Left renal pelvis (tissue), 4 donors: ENCODE data around the gene LAMB4. TPM values are rescaled to one million over a fixed set of nuclear protein-coding genes. Genes with fewer than 3 reads are reported as not detected.

Experiments
- DNase-seq, 4 donors: peaks; one replicate each; pipeline ENCODE4 v3.0.0-alpha.2; 2013; ENCODE audit warnings: low read depth in 4 of 4, low spot score in 3 of 4
- polyA plus RNA-seq, 4 donors: library from polyadenylated mRNA; unstranded; fragments of 120-200 nt; gene quantifications; one replicate each; pipeline ENCODE4 v1.2.1, GENCODE V29; 2013; ENCODE audit not compliant: insufficient read length in 4 of 4

The LAMB4 gene
- polyA plus RNA-seq, 4 donors: 2.4 to 5.0 (median 3.0) TPM

GRCh38 chr7:108018668-108019067, 111.5 kb downstream of the LAMB4 start:
- no peak for DNase-seq

- no peak for DNase-seq
Measured at GRCh38 chr7:108017776-108018151, 112.4 kb downstream of the LAMB4 start.

- no peak for DNase-seq
Measured at GRCh38 chr7:108016841-108017775, 113.1 kb downstream of the LAMB4 start.

- DNase-seq: no peak
Measured at GRCh38 chr7:108015740-108016139, 114.4 kb downstream of the LAMB4 start.

GRCh38 chr7:108014747-108015682, 115.1 kb downstream of the LAMB4 start:
- no peak for DNase-seq

GRCh38 chr7:108014215-108014614, 115.9 kb downstream of the LAMB4 start:
- DNase-seq: no peak

- DNase-seq: no peak
Measured at GRCh38 chr7:108012499-108013430, 117.4 kb downstream of the LAMB4 start.

- no peak for DNase-seq
Measured at GRCh38 chr7:108010377-108010776, 119.8 kb downstream of the LAMB4 start.

- DNase-seq: no peak
Measured at GRCh38 chr7:108009873-108010272, 120.3 kb downstream of the LAMB4 start.

- DNase-seq: no peak
Measured at GRCh38 chr7:108008827-108009226, 121.3 kb downstream of the LAMB4 start.

- no peak for DNase-seq
Measured at GRCh38 chr7:108008240-108008639, 121.9 kb downstream of the LAMB4 start.

- DNase-seq: no peak
Measured at GRCh38 chr7:108007762-108008161, 122.4 kb downstream of the LAMB4 start.

GRCh38 chr7:108007261-108007660, 122.9 kb downstream of the LAMB4 start:
- DNase-seq: no peak

GRCh38 chr7:108004220-108005142, 125.7 kb downstream of the LAMB4 start:
- peak in 1 of 4 donors; percentile 75 for DNase-seq

GRCh38 chr7:108003599-108003935, 126.6 kb downstream of the LAMB4 start:
- no peak for DNase-seq

GRCh38 chr7:108002726-108003598, 127.2 kb downstream of the LAMB4 start, which contains the start of gene LAMB1:
Gene LAMB1 (minus strand): TSS chr7:108003161. CDS start chr7:108002885, 276 bp downstream.
- DNase-seq: peak in 1 of 4 donors; percentile 51

GRCh38 chr7:108001764-108002725, 128.1 kb downstream of the LAMB4 start:
- no peak for DNase-seq
